Activated CD4-positive, CD25-positive, alpha-beta regulatory T cell treated with anti-CD3 and anti-CD28 coated beads, Interleukin-2, amount 50 U/mL, for 24 hours (primary cell): ENCODE measurements around the gene SOCS3.
"Not testable (repeated sequence)": the region's sequence is repeated elsewhere in the genome, so short reads cannot be mapped to it uniquely, and the experiment has no call there.

Source experiments
- ATAC-seq, 2 donors: fragments of 150-1000 bp; cut with Tn5 transposase; one replicate each; pipeline ENCODE4 v1.10.0; 2021; ENCODE audit warnings: mild to moderate bottlenecking in 1 of 2, moderate library complexity in 1 of 2

SOCS3 gene

GRCh38 chr17:78348055-78348770, 11.7 kb downstream of the SOCS3 start:
- peak in 1 of 2 donors; percentile 27 for ATAC-seq

- no peak for ATAC-seq
Measured at GRCh38 chr17:78347453-78347852, 12.4 kb downstream of the SOCS3 start.

- no peak for ATAC-seq
Measured at GRCh38 chr17:78346605-78347250, 13.1 kb downstream of the SOCS3 start.

- no peak for ATAC-seq
Measured at GRCh38 chr17:78345791-78346494, 13.9 kb downstream of the SOCS3 start.

GRCh38 chr17:78345172-78345571, 14.7 kb downstream of the SOCS3 start:
- ATAC-seq, result no peak

- no peak for ATAC-seq
Measured at GRCh38 chr17:78344666-78345065, 15.2 kb downstream of the SOCS3 start.

GRCh38 chr17:78343543-78344201, 16.2 kb downstream of the SOCS3 start:
- peak; percentile 70 to 74 for ATAC-seq

- ATAC-seq, result peak in 1 of 2 donors; percentile 1
Measured at GRCh38 chr17:78343187-78343542, 16.7 kb downstream of the SOCS3 start.

- no peak for ATAC-seq
Measured at GRCh38 chr17:78342449-78343186, 17.3 kb downstream of the SOCS3 start.

GRCh38 chr17:78341559-78342448, 18.1 kb downstream of the SOCS3 start:
- peak; percentile 3 to 12 for ATAC-seq

- ATAC-seq, result no peak
Measured at GRCh38 chr17:78340183-78340955, 19.5 kb downstream of the SOCS3 start.

- peak; percentile 22 to 54 for ATAC-seq
Measured at GRCh38 chr17:78338486-78339259, 21.2 kb downstream of the SOCS3 start.

- peak in 1 of 2 donors; percentile 8 for ATAC-seq
Measured at GRCh38 chr17:78337244-78338109, 22.4 kb downstream of the SOCS3 start.

- no peak for ATAC-seq
Measured at GRCh38 chr17:78335209-78335608, 24.7 kb downstream of the SOCS3 start.

GRCh38 chr17:78332991-78333390, 26.9 kb downstream of the SOCS3 start:
- ATAC-seq, result peak in 1 of 2 donors; percentile 16

GRCh38 chr17:78331355-78331754, 28.5 kb downstream of the SOCS3 start:
- not testable (repeated sequence) for ATAC-seq

- ATAC-seq, result no peak
Measured at GRCh38 chr17:78330570-78331224, 29.2 kb downstream of the SOCS3 start.
